Endothelial cell of umbilical vein (primary cell): ENCODE measurements around the gene SCGN. TPM values are rescaled to one million over a fixed set of nuclear protein-coding genes. Genes with fewer than 3 reads are reported as not detected.

ENCODE experiments used
- BruUV-seq: library from RNA; stranded (reverse); fragments of 400-500 nt; replicated peaks from 2 replicates; lab custom pipeline; 2021; lab: Mats Ljungman, UMichigan
- CTCF ChIA-PET: fragments of 300-600, 350-600 bp; sonication (Branson Sonifier 250); formaldehyde crosslinking; loops from one replicate; lab custom pipeline; 2021; ENCODE audit warnings: antibody characterized with exemption, inconsistent platforms; lab: Charles Lee
- POLR2A ChIA-PET: fragments of 300-600, 350-600 bp; sonication (Branson Sonifier 250); formaldehyde crosslinking; loops from one replicate; lab custom pipeline; 2021; ENCODE audit warnings: antibody characterized with exemption, inconsistent platforms; lab: Charles Lee
- DNase-seq: peaks from one replicate; pipeline ENCODE4 v3.0.0-alpha.2; 2011; ENCODE audit warnings: low read depth, low spot score
- FAIRE-seq: peaks from 2 replicates; lab custom pipeline; 2011; peaks lifted over from hg19 to GRCh38; lab: Jason Lieb, UNC
- H2AFZ ChIP-seq: 2 replicates; pipeline ENCODE4 v1.6.0; 2012; ENCODE audit warnings: low read depth, low read length, control low read depth, inconsistent platforms
- H3K27ac ChIP-seq: 2 replicates; pipeline ENCODE4 v1.5.1; 2011; ENCODE audit warnings: low read depth, mild to moderate bottlenecking, control low read depth, low read length, moderate library complexity; ENCODE audit not compliant: insufficient read depth
- H3K27me3 ChIP-seq, 2 experiments: 2 replicates each; pipeline versions ENCODE4 v1.6.0 to v1.6.1; 2011; ENCODE audit warnings: low read length in 2 of 2, mixed read lengths in 1 of 2; ENCODE audit not compliant: control insufficient read depth in 2 of 2, insufficient read depth in 2 of 2
- H3K36me3 ChIP-seq, 2 experiments: 2 replicates in 1 of 2; 3 replicates in 1 of 2; pipeline ENCODE4 v1.5.1; 2011; ENCODE audit warnings: low read length in 2 of 2, mild to moderate bottlenecking in 1 of 2, moderate library complexity in 1 of 2; ENCODE audit not compliant: control insufficient read depth in 2 of 2, insufficient read depth in 2 of 2; ENCODE audit errors: extremely low read depth in 1 of 2
- H3K4me1 ChIP-seq: 3 replicates; pipeline ENCODE4 v1.5.1; 2011; ENCODE audit warnings: mild to moderate bottlenecking, low read length; ENCODE audit not compliant: control insufficient read depth, insufficient read depth; ENCODE audit errors: extremely low read depth
- H3K4me2 ChIP-seq: 2 replicates; pipeline ENCODE4 v1.6.1; 2011; ENCODE audit warnings: low read length, control low read depth, mixed read lengths; ENCODE audit not compliant: insufficient read depth
- H3K4me3 ChIP-seq, 3 experiments: fragments of 200-600 bp in 1 of 3; sonication (generic), shearing (Covaris generic) in 1 of 3; replicated peaks in 1 of 3; 2 replicates each; pipeline ENCODE4 v1.5.1; 2011 to 2016; ENCODE audit warnings: control low read depth in 3 of 3, low read length in 3 of 3, mild to moderate bottlenecking in 2 of 3, inconsistent platforms in 1 of 3, low read depth in 1 of 3, moderate library complexity in 1 of 3; ENCODE audit not compliant: insufficient read depth in 1 of 3
- H3K79me2 ChIP-seq: 2 replicates; pipeline ENCODE4 v1.6.0; 2012; ENCODE audit warnings: low read length, inconsistent platforms; ENCODE audit not compliant: control insufficient read depth, insufficient read depth
- H3K9ac ChIP-seq: replicated peaks from 2 replicates; pipeline ENCODE3; 2011; ENCODE audit warnings: low read length, control low read depth; ENCODE audit not compliant: insufficient read depth; ENCODE audit errors: extremely low read depth
- H3K9me1 ChIP-seq: replicated peaks from 3 replicates; pipeline ENCODE4 v1.6.0; 2011; ENCODE audit warnings: mild to moderate bottlenecking, low read length; ENCODE audit not compliant: control insufficient read depth, insufficient read depth; ENCODE audit errors: extremely low read depth
- H3K9me3 ChIP-seq: replicated peaks from 2 replicates; pipeline ENCODE4 v1.5.1; 2012; ENCODE audit warnings: low read length, inconsistent platforms; ENCODE audit not compliant: control insufficient read depth, insufficient read depth
- H4K20me1 ChIP-seq: replicated peaks from 2 replicates; pipeline ENCODE3; 2011; ENCODE audit warnings: mild to moderate bottlenecking, low read length; ENCODE audit not compliant: control insufficient read depth, insufficient read depth; ENCODE audit errors: extremely low read depth
- CTCF ChIP-seq, 2 donors: IDR thresholded peaks; 1 replicate in 1 of 2; 2 replicates in 1 of 2; pipeline ENCODE4 v1.5.1; 2011; ENCODE audit warnings: low read length in 2 of 2, mild to moderate bottlenecking in 2 of 2, moderate library complexity in 2 of 2, control low read depth in 1 of 2, inconsistent platforms in 1 of 2, low read depth in 1 of 2; ENCODE audit not compliant: insufficient read depth in 1 of 2; ENCODE audit errors: extremely low read depth in 1 of 2
- EZH2 ChIP-seq: IDR thresholded peaks from 2 replicates; pipeline ENCODE4 v1.6.1; 2012; ENCODE audit warnings: borderline replicate concordance, low read depth, mild to moderate bottlenecking, moderate library complexity, low read length, inconsistent platforms; ENCODE audit not compliant: severe bottlenecking
- FOS ChIP-seq: IDR thresholded peaks from 2 replicates; pipeline ENCODE4 v1.6.1; 2011; ENCODE audit warnings: mild to moderate bottlenecking, low read length, moderate library complexity, borderline replicate concordance; ENCODE audit not compliant: insufficient read depth
- GATA2 ChIP-seq: IDR thresholded peaks from 2 replicates; pipeline ENCODE4 v1.7.0; 2011; ENCODE audit warnings: low read depth, mild to moderate bottlenecking, moderate library complexity, mixed read lengths, low read length; ENCODE audit not compliant: insufficient read length, insufficient read depth
- JUN ChIP-seq: IDR thresholded peaks from 2 replicates; pipeline ENCODE4 v1.6.1; 2011; ENCODE audit warnings: borderline replicate concordance, low read depth; ENCODE audit not compliant: insufficient read length, insufficient read depth
- MAX ChIP-seq: IDR thresholded peaks from 2 replicates; pipeline ENCODE4 v1.6.1; 2011; ENCODE audit not compliant: insufficient read depth, insufficient read length
- MYC ChIP-seq: IDR thresholded peaks from one replicate; pipeline ENCODE4 v1.6.1; 2011; ENCODE audit warnings: mild to moderate bottlenecking, low read depth, low read length
- POLR2A ChIP-seq: IDR thresholded peaks from 2 replicates; pipeline ENCODE4 v1.6.1; 2012; ENCODE audit warnings: low read depth, mild to moderate bottlenecking, control low read depth, low read length
- POLR2AphosphoS5 ChIP-seq: IDR thresholded peaks from 2 replicates; pipeline ENCODE4 v1.6.1; 2012; ENCODE audit warnings: low read depth, mild to moderate bottlenecking, control low read depth, low read length, moderate library complexity; ENCODE audit not compliant: insufficient read depth
- dilution Hi-C: fragments of 300-500 bp; cut with MboI; formaldehyde crosslinking; loops from one replicate; pipeline ENCODE4 v1.15.0; 2019; ENCODE audit warnings: low sequenced_read_pairs; ENCODE audit not compliant: extremely low pct_ligation_motif_present
- intact Hi-C: fragments of 100-400 bp; cut with micrococcal nuclease; formaldehyde crosslinking; loops from one replicate; pipeline ENCODE4 v1.10.0; 2022
- polyA plus RNA-seq, 4 experiments: library from polyadenylated mRNA; depleted of rRNA in 3 of 4; stranded (reverse) in 3 of 4; unstranded in 1 of 4; fragments of >200 nt; gene quantifications; 2 replicates each; pipeline versions ENCODE4 v1.2.1 to v1.2.3, GENCODE V29; 2011 to 2012; ENCODE audit warnings: missing spikeins in 1 of 4
- total RNA-seq: library from RNA; stranded (reverse); gene quantifications from 2 replicates; pipeline ENCODE4 v1.2.3, GENCODE V29; 2021

SCGN gene
- total and polyA plus RNA-seq, 2 donors (not counting 3 experiments of a cell fraction or from before 2014, with no cell fraction given) = not detected

GRCh38 chr6:25689966-25690365 lies 38.0 kb downstream of the SCGN start:
- no peaks in the 10 kb centered on the region for H3K9me3 ChIP-seq
- no peaks in the 10 kb centered on the region for H3K36me3 ChIP-seq
- POLR2A ChIA-PET = no interaction called here
- H2AFZ ChIP-seq = no peak overlapping the region
- no peak for FAIRE-seq
- intact Hi-C loops (no loop called here), dilution Hi-C loops (no loop called here)
- no peak for DNase-seq
- TF ChIP-seq POLR2A (no peak), MYC (no peak), JUN (no peak), GATA2 (no peak), MAX (no peak), EZH2 (no peak), FOS (no peak), POLR2AphosphoS5 (no peak), CTCF (IDR thresholded peaks at IDR 0.05; ENCODE audit: extremely low read depth in 1 of 2, insufficient read depth in 1 of 2, low read depth in 1 of 2, low read length in 2 of 2) (no peak)
- CTCF ChIA-PET = no interaction called here
- H4K20me1 ChIP-seq = no peaks in the 10 kb centered on the region
- H3K4me2 ChIP-seq = no peak overlapping the region
- no peaks in the 10 kb centered on the region for H3K9me1 ChIP-seq
- H3K79me2 ChIP-seq = no peaks in the 10 kb centered on the region
- peaks cover 0 to 2% of the 10 kb centered on the region in 2 experiments for H3K27me3 ChIP-seq
- no peak overlapping the region for H3K27ac ChIP-seq
- no TSS peak for BruUV-seq
- no peak overlapping the region for H3K4me3 ChIP-seq
- no peak overlapping the region for H3K9ac ChIP-seq
- no peaks in the 10 kb centered on the region for H3K4me1 ChIP-seq
